Peyer's patch (tissue), 4 donors: ENCODE measurements around the gene SLC4A1AP. TPM values are rescaled to one million over a fixed set of nuclear protein-coding genes. Genes with fewer than 3 reads are reported as not detected.

Experiments used
- DNase-seq, 3 donors: peaks; one replicate each; pipeline ENCODE4 v3.0.0-alpha.2; 2017 to 2019
- H3K27ac ChIP-seq, 4 donors: fragments of 200-600 bp; sonication (generic); one replicate each; pipeline ENCODE4 v1.5.1; 2016 to 2019
- H3K27me3 ChIP-seq, 2 donors: fragments of 200-600 bp; sonication (generic); one replicate each; pipeline ENCODE4 v1.5.1; 2019
- H3K36me3 ChIP-seq, 3 donors: fragments of 200-600 bp; sonication (generic); one replicate each; pipeline ENCODE4 v1.5.1; 2016 to 2019
- H3K4me1 ChIP-seq, 4 donors: fragments of 200-600 bp; sonication (generic); one replicate each; pipeline ENCODE4 v1.5.1; 2016 to 2019
- H3K4me3 ChIP-seq, 4 donors: fragments of 200-600 bp; sonication (generic); 1 replicate in 3 of 4; 2 replicates in 1 of 4; pipeline ENCODE4 v1.5.1; 2016 to 2019; ENCODE audit warnings: mild to moderate bottlenecking in 1 of 4
- H3K9me3 ChIP-seq, 4 donors: fragments of 200-600 bp; sonication (generic); one replicate each; pipeline ENCODE4 v1.5.1; 2016 to 2019; ENCODE audit warnings: mild to moderate bottlenecking in 1 of 4
- POLR2A ChIP-seq, 2 donors: fragments of 450-650 bp; IDR thresholded peaks; one replicate each; pipeline ENCODE4 v1.5.1; 2017; ENCODE audit warnings: antibody characterized with exemption in 2 of 2, mild to moderate bottlenecking in 2 of 2, moderate library complexity in 2 of 2
- total RNA-seq, 4 donors: library from RNA; depleted of rRNA; stranded (reverse); fragments of >200 nt; gene quantifications; one replicate each; pipeline ENCODE4 v1.1.0, GENCODE V29; 2016
- TF ChIP-seq, protein P1 (sequence below), 6 experiments: fragments of 450-650 bp in 4 of 6; fragments of 200-600 bp in 2 of 6; sonication (generic) in 1 of 6; IDR thresholded peaks; one replicate each; pipeline ENCODE4 v1.5.1; 2017 to 2019; ENCODE audit warnings: antibody characterized with exemption in 6 of 6, mild to moderate bottlenecking in 3 of 6, moderate library complexity in 1 of 6

SLC4A1AP gene
- total RNA-seq, 4 donors from 2014 or later: 18.6 to 47.0 (median 21.9) TPM

DNA sequence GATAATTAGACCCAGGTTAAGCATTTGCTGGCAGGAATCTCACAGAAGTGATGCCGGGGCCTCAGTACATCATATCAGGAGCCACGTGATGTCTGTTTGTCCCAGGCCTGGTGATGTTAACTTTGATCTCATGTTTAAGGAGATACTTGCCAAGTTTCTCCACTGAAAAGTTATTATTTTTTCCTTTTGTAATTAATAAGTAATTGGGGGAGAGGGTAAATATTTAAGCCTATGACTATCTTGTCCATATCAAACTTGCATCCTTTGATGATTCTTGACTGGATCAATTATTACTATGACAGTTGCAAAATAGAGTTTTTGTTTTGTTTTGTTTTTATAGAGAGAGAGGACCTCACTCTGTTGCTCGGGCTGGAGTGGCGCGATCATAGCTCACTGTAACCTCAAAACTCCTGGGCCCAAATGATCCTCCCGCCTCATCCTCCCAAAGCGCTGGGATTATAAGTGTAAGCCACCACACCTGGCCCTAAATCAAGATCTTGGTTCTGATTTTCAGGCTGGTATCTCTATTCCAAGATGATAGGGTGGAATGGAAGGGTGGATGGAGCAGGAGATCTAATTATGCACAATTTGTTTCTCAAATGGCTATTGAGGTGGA is 46.4 kb downstream of the SLC4A1AP start:
- no peak for DNase-seq
- H3K36me3 ChIP-seq: no peaks in the 10 kb centered on the region
- H3K4me3 ChIP-seq: no peak overlapping the region
- TF ChIP-seq, protein P1, sequence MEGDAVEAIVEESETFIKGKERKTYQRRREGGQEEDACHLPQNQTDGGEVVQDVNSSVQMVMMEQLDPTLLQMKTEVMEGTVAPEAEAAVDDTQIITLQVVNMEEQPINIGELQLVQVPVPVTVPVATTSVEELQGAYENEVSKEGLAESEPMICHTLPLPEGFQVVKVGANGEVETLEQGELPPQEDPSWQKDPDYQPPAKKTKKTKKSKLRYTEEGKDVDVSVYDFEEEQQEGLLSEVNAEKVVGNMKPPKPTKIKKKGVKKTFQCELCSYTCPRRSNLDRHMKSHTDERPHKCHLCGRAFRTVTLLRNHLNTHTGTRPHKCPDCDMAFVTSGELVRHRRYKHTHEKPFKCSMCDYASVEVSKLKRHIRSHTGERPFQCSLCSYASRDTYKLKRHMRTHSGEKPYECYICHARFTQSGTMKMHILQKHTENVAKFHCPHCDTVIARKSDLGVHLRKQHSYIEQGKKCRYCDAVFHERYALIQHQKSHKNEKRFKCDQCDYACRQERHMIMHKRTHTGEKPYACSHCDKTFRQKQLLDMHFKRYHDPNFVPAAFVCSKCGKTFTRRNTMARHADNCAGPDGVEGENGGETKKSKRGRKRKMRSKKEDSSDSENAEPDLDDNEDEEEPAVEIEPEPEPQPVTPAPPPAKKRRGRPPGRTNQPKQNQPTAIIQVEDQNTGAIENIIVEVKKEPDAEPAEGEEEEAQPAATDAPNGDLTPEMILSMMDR (IDR thresholded peaks at IDR 0.05): no peak
- TF ChIP-seq POLR2A (IDR thresholded peaks at IDR 0.05): no peak
- no peaks in the 10 kb centered on the region for H3K9me3 ChIP-seq
- H3K27me3 ChIP-seq: no peaks in the 10 kb centered on the region
- H3K4me1 ChIP-seq: peaks cover 0 to 2% (median 0%) of the 10 kb centered on the region in 4 donors
- no peak overlapping the region for H3K27ac ChIP-seq

DNA sequence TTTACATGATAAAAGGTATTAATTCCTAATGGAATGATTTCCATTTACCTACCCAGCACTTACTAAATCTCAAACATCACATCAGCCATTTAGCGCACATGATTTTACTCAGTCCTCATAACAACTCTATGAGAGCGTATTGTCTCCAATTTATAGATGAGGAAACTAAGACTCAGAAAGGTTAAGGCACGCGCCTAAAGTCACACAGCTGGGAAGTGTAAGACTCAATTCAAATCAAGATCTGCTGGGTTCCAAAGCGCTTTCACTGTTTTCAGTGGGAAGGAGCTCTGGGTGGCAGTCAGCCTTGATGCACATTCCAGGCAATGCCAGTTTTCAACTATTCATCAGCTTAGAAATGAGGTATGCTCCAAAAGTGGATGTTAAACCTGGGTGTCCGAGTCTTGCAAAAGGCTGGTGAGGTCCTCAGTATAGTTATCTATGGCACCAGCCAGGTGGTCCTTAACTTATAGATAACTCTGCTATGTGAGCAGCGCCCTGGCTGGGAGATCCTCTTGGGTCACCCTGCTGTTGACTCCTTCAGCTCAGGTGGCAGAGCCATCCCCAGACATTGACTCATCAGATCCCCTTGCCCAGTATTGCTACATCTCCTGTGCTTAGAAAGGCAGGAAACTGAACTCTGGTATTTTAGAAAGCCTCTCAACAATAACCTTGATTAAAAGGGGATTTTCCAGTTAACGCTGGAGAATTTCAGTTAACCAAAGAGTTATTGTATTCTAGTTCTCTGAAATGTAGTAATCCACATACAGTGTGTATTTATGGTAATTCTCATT is 47.1 kb downstream of the SLC4A1AP start:
- peaks cover 0 to 9% (median 3%) of the 10 kb centered on the region in 4 donors for H3K4me1 ChIP-seq
- H3K36me3 ChIP-seq: no peaks in the 10 kb centered on the region
- no peaks in the 10 kb centered on the region for H3K9me3 ChIP-seq
- no peak overlapping the region for H3K4me3 ChIP-seq
- no peaks in the 10 kb centered on the region for H3K27me3 ChIP-seq
- no peak for TF ChIP-seq POLR2A (IDR thresholded peaks at IDR 0.05)
- TF ChIP-seq, protein P1 (IDR thresholded peaks at IDR 0.05): no peak
- no peak for DNase-seq
- H3K27ac ChIP-seq: no peak overlapping the region

DNA sequence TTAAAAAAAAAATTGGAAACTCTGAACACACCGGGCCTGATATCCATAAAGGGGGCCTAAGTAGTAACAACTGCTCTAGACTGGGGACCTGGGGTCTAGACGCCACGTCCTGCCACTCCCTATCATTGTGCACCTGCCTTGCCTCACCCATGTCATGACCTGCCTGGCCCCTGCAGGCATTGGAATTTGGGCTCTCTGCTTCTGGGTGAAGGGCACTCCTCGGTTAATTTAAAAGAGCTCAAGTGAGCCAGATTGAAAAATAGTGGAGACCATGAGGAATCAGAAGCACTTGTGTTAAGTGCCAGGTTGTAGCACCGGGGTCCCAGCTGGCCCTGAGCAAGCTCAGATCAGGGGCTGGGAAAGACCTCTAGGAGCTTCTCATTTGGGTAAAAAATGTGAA is 48.1 kb downstream of the SLC4A1AP start:
- Histone ChIP-seq H3K36me3 (no peaks in the 10 kb centered on the region), H3K9me3 (no peaks in the 10 kb centered on the region), H3K4me1 (peaks cover 0 to 13% (median 5%) of the 10 kb centered on the region in 4 donors), H3K4me3 (no peak overlapping the region), H3K27ac (no peak overlapping the region), H3K27me3 (no peaks in the 10 kb centered on the region)
- TF ChIP-seq, protein P1 (IDR thresholded peaks at IDR 0.05): no peak
- no peak for TF ChIP-seq POLR2A (IDR thresholded peaks at IDR 0.05)
- DNase-seq: no peak

DNA sequence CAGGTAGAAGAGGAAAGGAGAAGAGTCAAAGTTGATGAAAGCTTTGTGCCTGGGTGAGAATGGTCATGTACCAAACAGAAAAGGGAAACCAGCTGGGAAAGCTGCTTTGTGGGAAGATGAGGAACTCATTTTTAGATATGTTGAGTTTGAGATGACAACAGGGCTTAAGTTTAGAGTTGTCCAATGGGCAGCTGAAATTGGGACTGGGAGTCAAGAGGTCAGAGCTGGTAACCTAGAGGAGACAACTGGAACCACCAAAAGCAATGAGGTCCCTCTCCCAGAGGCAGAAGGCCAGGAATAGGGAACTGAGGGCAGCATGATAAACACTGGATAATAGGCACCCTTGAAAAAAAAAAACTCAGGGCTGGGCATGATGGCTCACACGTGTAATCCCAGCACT is 48.8 kb downstream of the SLC4A1AP start:
- Histone ChIP-seq H3K4me3 (no peak overlapping the region), H3K9me3 (no peaks in the 10 kb centered on the region), H3K4me1 (peaks cover 0 to 13% (median 5%) of the 10 kb centered on the region in 4 donors), H3K36me3 (no peaks in the 10 kb centered on the region), H3K27ac (no peak overlapping the region), H3K27me3 (no peaks in the 10 kb centered on the region)
- TF ChIP-seq POLR2A (IDR thresholded peaks at IDR 0.05): no peak
- TF ChIP-seq, protein P1 (IDR thresholded peaks at IDR 0.05): no peak
- no peak for DNase-seq

DNA sequence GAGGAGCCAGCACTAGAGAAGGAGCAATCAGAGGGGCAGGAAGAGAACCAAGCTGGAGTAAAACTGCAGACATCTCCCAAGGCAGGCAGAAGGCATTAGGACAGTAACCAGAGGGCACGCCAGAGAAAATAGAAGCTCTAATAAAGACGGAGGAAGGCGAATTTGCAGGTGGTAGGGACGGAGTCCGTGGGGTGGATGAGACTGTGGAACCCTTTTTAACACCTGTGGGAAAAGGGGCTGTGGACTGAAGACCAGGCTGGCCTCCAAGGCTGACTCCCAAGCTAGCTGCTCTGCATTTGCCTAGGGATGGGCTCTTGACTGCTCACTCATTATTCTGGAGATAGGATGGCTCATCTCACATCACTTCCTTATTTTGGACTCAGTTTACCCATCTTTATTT is 49.5 kb downstream of the SLC4A1AP start:
- no peak for DNase-seq
- no peaks in the 10 kb centered on the region for H3K9me3 ChIP-seq
- H3K36me3 ChIP-seq: no peaks in the 10 kb centered on the region
- no peak overlapping the region for H3K4me3 ChIP-seq
- no peak overlapping the region for H3K27ac ChIP-seq
- no peaks in the 10 kb centered on the region for H3K27me3 ChIP-seq
- peaks cover 0 to 13% (median 5%) of the 10 kb centered on the region in 4 donors for H3K4me1 ChIP-seq
- TF ChIP-seq POLR2A (IDR thresholded peaks at IDR 0.05): no peak
- TF ChIP-seq, protein P1 (IDR thresholded peaks at IDR 0.05): no peak
